Natural killer cell treated with Interleukin-12 subunit alpha and Interleukin-12 subunit beta and Interleukin-15 and Interleukin-18, amount 100 ng/mL, for 72 hours (primary cell): Measurements from ENCODE around the gene ZNF423. TPM values are rescaled to one million over a fixed set of nuclear protein-coding genes. Genes with fewer than 3 reads are reported as not detected.

Experiments
- ATAC-seq, 2 donors: fragments of 150-1000 bp; cut with Tn5 transposase in 1 of 2; sonication (Bioruptor Pico), chemical (Tn5 transposase) in 1 of 2; 2 replicates each; pipeline ENCODE4 v1.10.0; 2021
- DNase-seq: peaks from one replicate; pipeline ENCODE4 v3.0.0; 2022; ENCODE audit warnings: low spot score
- H3K27ac Mint-ChIP-seq, 2 donors: 1 replicate in 1 of 2; 2 replicates in 1 of 2; pipeline ENCODE4 v1.8.0; 2022; ENCODE audit warnings: mixed read lengths in 2 of 2, mild to moderate bottlenecking in 1 of 2, moderate library complexity in 1 of 2
- H3K27me3 Mint-ChIP-seq, 2 donors: 1 replicate in 1 of 2; 2 replicates in 1 of 2; pipeline ENCODE4 v1.8.0; 2022; ENCODE audit warnings: mixed read lengths in 2 of 2
- H3K36me3 Mint-ChIP-seq: one replicate; pipeline ENCODE4 v1.8.0; 2022; ENCODE audit warnings: mixed read lengths
- H3K4me1 Mint-ChIP-seq, 2 donors: 1 replicate in 1 of 2; 2 replicates in 1 of 2; pipeline ENCODE4 v1.8.0; 2022; ENCODE audit warnings: low read depth in 2 of 2, mixed read lengths in 2 of 2, mild to moderate bottlenecking in 1 of 2
- H3K4me3 Mint-ChIP-seq: one replicate; pipeline ENCODE4 v1.8.0; 2022; ENCODE audit warnings: mixed read lengths
- H3K9me3 Mint-ChIP-seq: 2 replicates; pipeline ENCODE4 v1.8.0; 2022; ENCODE audit warnings: mixed read lengths
- total RNA-seq, 2 donors: library from RNA; stranded (reverse); gene quantifications; one replicate each; pipeline ENCODE4 v1.2.3, GENCODE V29; 2022

Gene ZNF423
- total RNA-seq, 2 donors from 2014 or later = not detected

- Mint-ChIP-seq H3K27me3 (peaks cover 7 to 8% of the 10 kb centered on the region in 2 donors), H3K36me3 (no peaks in the 10 kb centered on the region), H3K4me1 (peaks cover 0 to 2% of the 10 kb centered on the region in 2 donors), H3K27ac (no peak overlapping the region), H3K9me3 (no peaks in the 10 kb centered on the region), H3K4me3 (no peak overlapping the region)
- DNase-seq (no peak), ATAC-seq (no peak)
Measured at GRCh38 chr16:49457196-49457595, 398.7 kb downstream of the ZNF423 start.

GRCh38 chr16:49456763-49457162 lies 399.1 kb downstream of the ZNF423 start:
- no peaks in the 10 kb centered on the region for H3K9me3 Mint-ChIP-seq
- no peak for DNase-seq
- H3K4me3 Mint-ChIP-seq = no peak overlapping the region
- no peaks in the 10 kb centered on the region for H3K36me3 Mint-ChIP-seq
- H3K4me1 Mint-ChIP-seq = no peaks in the 10 kb centered on the region
- H3K27me3 Mint-ChIP-seq = peaks cover 8% of the 10 kb centered on the region in 2 donors
- ATAC-seq = no peak
- no peak overlapping the region for H3K27ac Mint-ChIP-seq

- Mint-ChIP-seq H3K27ac (no peak overlapping the region), H3K4me1 (no peaks in the 10 kb centered on the region), H3K27me3 (peaks cover 13% of the 10 kb centered on the region in 2 donors), H3K36me3 (no peaks in the 10 kb centered on the region), H3K9me3 (no peaks in the 10 kb centered on the region), H3K4me3 (no peak overlapping the region)
- DNase-seq = no peak
- ATAC-seq = no peak
Measured at GRCh38 chr16:49455991-49456745, 399.7 kb downstream of the ZNF423 start.

- H3K27ac Mint-ChIP-seq = no peak overlapping the region
- no peak overlapping the region for H3K4me3 Mint-ChIP-seq
- H3K4me1 Mint-ChIP-seq = no peaks in the 10 kb centered on the region
- peaks cover 15 to 18% of the 10 kb centered on the region in 2 donors for H3K27me3 Mint-ChIP-seq
- no peaks in the 10 kb centered on the region for H3K9me3 Mint-ChIP-seq
- ATAC-seq (no peak), DNase-seq (no peak)
- no peaks in the 10 kb centered on the region for H3K36me3 Mint-ChIP-seq
Measured at GRCh38 chr16:49455181-49455990, 400.5 kb downstream of the ZNF423 start.

- DNase-seq (no peak), ATAC-seq (no peak)
- H3K36me3 Mint-ChIP-seq = no peaks in the 10 kb centered on the region
- no peaks in the 10 kb centered on the region for H3K4me1 Mint-ChIP-seq
- no peak overlapping the region for H3K27ac Mint-ChIP-seq
- H3K27me3 Mint-ChIP-seq = peaks cover 15 to 20% of the 10 kb centered on the region in 2 donors
- H3K4me3 Mint-ChIP-seq = no peak overlapping the region
- no peaks in the 10 kb centered on the region for H3K9me3 Mint-ChIP-seq
Measured at GRCh38 chr16:49454426-49455180, 401.3 kb downstream of the ZNF423 start.

GRCh38 chr16:49453983-49454382 lies 401.9 kb downstream of the ZNF423 start:
- no peaks in the 10 kb centered on the region for H3K9me3 Mint-ChIP-seq
- no peak overlapping the region for H3K4me3 Mint-ChIP-seq
- H3K4me1 Mint-ChIP-seq = no peaks in the 10 kb centered on the region
- DNase-seq = no peak
- H3K27ac Mint-ChIP-seq = no peak overlapping the region
- H3K27me3 Mint-ChIP-seq = peaks cover 15 to 20% of the 10 kb centered on the region in 2 donors
- no peaks in the 10 kb centered on the region for H3K36me3 Mint-ChIP-seq
- no peak for ATAC-seq

GRCh38 chr16:49453021-49453420 lies 402.9 kb downstream of the ZNF423 start:
- Mint-ChIP-seq H3K4me3 (no peak overlapping the region), H3K4me1 (no peaks in the 10 kb centered on the region), H3K9me3 (no peaks in the 10 kb centered on the region), H3K27ac (no peak overlapping the region), H3K36me3 (no peaks in the 10 kb centered on the region), H3K27me3 (peaks cover 12 to 15% of the 10 kb centered on the region in 2 donors)
- DNase-seq (no peak), ATAC-seq (no peak)

- H3K27ac Mint-ChIP-seq = no peak overlapping the region
- H3K9me3 Mint-ChIP-seq = no peaks in the 10 kb centered on the region
- H3K4me3 Mint-ChIP-seq = no peak overlapping the region
- peaks cover 12 to 15% of the 10 kb centered on the region in 2 donors for H3K27me3 Mint-ChIP-seq
- no peaks in the 10 kb centered on the region for H3K36me3 Mint-ChIP-seq
- DNase-seq (no peak), ATAC-seq (no peak)
- H3K4me1 Mint-ChIP-seq = no peaks in the 10 kb centered on the region
Measured at GRCh38 chr16:49452578-49452977, 403.3 kb downstream of the ZNF423 start.

GRCh38 chr16:49452108-49452507 lies 403.8 kb downstream of the ZNF423 start:
- peaks cover 12 to 15% of the 10 kb centered on the region in 2 donors for H3K27me3 Mint-ChIP-seq
- H3K27ac Mint-ChIP-seq = no peak overlapping the region
- ATAC-seq = no peak
- H3K36me3 Mint-ChIP-seq = no peaks in the 10 kb centered on the region
- no peak for DNase-seq
- no peak overlapping the region for H3K4me3 Mint-ChIP-seq
- H3K4me1 Mint-ChIP-seq = no peaks in the 10 kb centered on the region
- no peaks in the 10 kb centered on the region for H3K9me3 Mint-ChIP-seq

- Mint-ChIP-seq H3K27ac (no peak overlapping the region), H3K36me3 (no peaks in the 10 kb centered on the region), H3K4me1 (peaks cover 5 to 10% of the 10 kb centered on the region in 2 donors), H3K9me3 (no peaks in the 10 kb centered on the region), H3K4me3 (no peak overlapping the region), H3K27me3 (peaks cover 8 to 12% of the 10 kb centered on the region in 2 donors)
- ATAC-seq = no peak
- DNase-seq = no peak
Measured at GRCh38 chr16:49446805-49447204, 409.1 kb downstream of the ZNF423 start.

- no peaks in the 10 kb centered on the region for H3K27me3 Mint-ChIP-seq
- ATAC-seq = no peak
- no peak overlapping the region for H3K4me3 Mint-ChIP-seq
- H3K36me3 Mint-ChIP-seq = no peaks in the 10 kb centered on the region
- no peaks in the 10 kb centered on the region for H3K9me3 Mint-ChIP-seq
- peaks cover 5 to 16% of the 10 kb centered on the region in 2 donors for H3K4me1 Mint-ChIP-seq
- DNase-seq = no peak
- no peak overlapping the region for H3K27ac Mint-ChIP-seq
Measured at GRCh38 chr16:49443576-49443975, 412.3 kb downstream of the ZNF423 start.

GRCh38 chr16:49442805-49443204 lies 413.1 kb downstream of the ZNF423 start:
- no peak for ATAC-seq
- H3K27me3 Mint-ChIP-seq = no peaks in the 10 kb centered on the region
- H3K4me3 Mint-ChIP-seq = no peak overlapping the region
- no peak overlapping the region for H3K27ac Mint-ChIP-seq
- H3K9me3 Mint-ChIP-seq = no peaks in the 10 kb centered on the region
- peaks cover 5 to 16% of the 10 kb centered on the region in 2 donors for H3K4me1 Mint-ChIP-seq
- no peak for DNase-seq
- H3K36me3 Mint-ChIP-seq = no peaks in the 10 kb centered on the region

- Mint-ChIP-seq H3K4me3 (peak overlapping the region; percentile 15), H3K27ac (peak overlapping the region; percentile 26 to 46), H3K36me3 (no peaks in the 10 kb centered on the region), H3K27me3 (peaks cover 4 to 7% of the 10 kb centered on the region in 2 donors), H3K9me3 (no peaks in the 10 kb centered on the region), H3K4me1 (peaks cover 5 to 16% of the 10 kb centered on the region in 2 donors)
- DNase-seq (peak; percentile 64), ATAC-seq (peak; percentile 75 to 77)
Measured at GRCh38 chr16:49441366-49441780, 414.5 kb downstream of the ZNF423 start.
